Activated CD4-positive, alpha-beta memory T cell treated with anti-CD3 and anti-CD28 coated beads, Interleukin-2, amount 10 ng/mL, durations not matched to agents 7 days and 5 days (primary cell): Measurements from ENCODE around the gene GPR176. TPM values are rescaled to one million over a fixed set of nuclear protein-coding genes. Genes with fewer than 3 reads are reported as not detected.

Experiments used
- CTCF ChIA-PET: fragments of 350-600 bp; sonication (Branson Sonifier 250); formaldehyde crosslinking; loops from one replicate; lab custom pipeline; 2021; ENCODE audit warnings: antibody characterized with exemption, inconsistent platforms; lab: Charles Lee
- POLR2A ChIA-PET: fragments of 350-600 bp; sonication (Branson Sonifier 250); formaldehyde crosslinking; loops from one replicate; lab custom pipeline; 2021; ENCODE audit warnings: antibody characterized with exemption; lab: Charles Lee
- DNase-seq: peaks from one replicate; pipeline ENCODE4 v3.0.0-alpha.2; 2020
- H3K27ac Mint-ChIP-seq: one replicate; pipeline ENCODE4 v1.8.0; 2021; ENCODE audit warnings: mild to moderate bottlenecking, mixed read lengths
- H3K27me3 Mint-ChIP-seq: one replicate; pipeline ENCODE4 v1.8.0; 2021; ENCODE audit warnings: mixed read lengths
- H3K36me3 Mint-ChIP-seq: one replicate; pipeline ENCODE4 v1.8.0; 2021; ENCODE audit warnings: low read depth, mixed read lengths
- H3K4me1 Mint-ChIP-seq: one replicate; pipeline ENCODE4 v1.8.0; 2021; ENCODE audit warnings: mixed read lengths
- H3K4me3 Mint-ChIP-seq: one replicate; pipeline ENCODE4 v1.8.0; 2021; ENCODE audit warnings: mild to moderate bottlenecking, mixed read lengths
- H3K9me3 Mint-ChIP-seq: one replicate; pipeline ENCODE4 v1.8.0; 2021; ENCODE audit warnings: mixed read lengths
- total RNA-seq, 2 experiments: library from RNA; stranded (reverse); gene quantifications; one replicate each; pipeline ENCODE4 v1.2.3, GENCODE V29; 2021

The GPR176 gene
- total RNA-seq, 2 experiments from 2014 or later: 0.08 to 0.13 TPM

- CTCF ChIA-PET: no interaction called here
- Mint-ChIP-seq H3K27me3 (peaks cover 11% of the 10 kb centered on the region), H3K36me3 (no peaks in the 10 kb centered on the region), H3K9me3 (no peaks in the 10 kb centered on the region), H3K27ac (no peak overlapping the region), H3K4me3 (no peak overlapping the region), H3K4me1 (peaks cover 25% of the 10 kb centered on the region)
- POLR2A ChIA-PET: no interaction called here
- no peak for DNase-seq
Measured at GRCh38 chr15:39931615-39932014, 11.5 kb upstream of the GPR176 start.

- ChIA-PET CTCF (interaction anchor here (0.6 kb wide), 1 partner anchor 75 kb away, joined by 3 read pairs; no protein-coding TSS in a partner anchor), POLR2A (interaction anchor here (1.4 kb wide), 1 partner anchor 9 kb away, joined by 4 read pairs; no protein-coding TSS in a partner anchor)
- Mint-ChIP-seq H3K4me1 (peaks cover 18% of the 10 kb centered on the region), H3K36me3 (peaks cover under 1% of the 10 kb centered on the region), H3K4me3 (no peak overlapping the region), H3K27ac (no peak overlapping the region), H3K9me3 (no peaks in the 10 kb centered on the region), H3K27me3 (peaks cover 6% of the 10 kb centered on the region)
- DNase-seq: no peak
Measured at GRCh38 chr15:39926526-39926925, 6.5 kb upstream of the GPR176 start.

GRCh38 chr15:39925112-39925842 lies 5.2 kb upstream of the GPR176 start:
- DNase-seq: no peak
- POLR2A ChIA-PET: interaction anchor here (0.6 to 1.4 kb wide), 3 partner anchors 8 to 42 kb away, joined by 3 to 4 read pairs (median 3); partner anchors contain the start of gene EIF2AK4
- H3K4me3 Mint-ChIP-seq: no peak overlapping the region

GRCh38 chr15:39924437-39924836 lies 4.4 kb upstream of the GPR176 start:
- Mint-ChIP-seq H3K27ac (no peak overlapping the region), H3K27me3 (peaks cover 8% of the 10 kb centered on the region), H3K4me1 (peaks cover 25% of the 10 kb centered on the region), H3K36me3 (peaks cover 7% of the 10 kb centered on the region), H3K4me3 (no peak overlapping the region), H3K9me3 (no peaks in the 10 kb centered on the region)
- no peak for DNase-seq
- ChIA-PET CTCF (interaction anchor here (0.9 kb wide), 1 partner anchor 10 kb away, joined by 4 read pairs; no protein-coding TSS in a partner anchor), POLR2A (interaction anchor here (1.0 kb wide), 1 partner anchor 10 kb away, joined by 4 read pairs; no protein-coding TSS in a partner anchor)

More at GRCh38 chr15:39925112-39925842, 5.2 kb upstream of the GPR176 start:
- Mint-ChIP-seq H3K36me3 (peaks cover 7% of the 10 kb centered on the region), H3K27me3 (peaks cover 10% of the 10 kb centered on the region), H3K27ac (no peak overlapping the region), H3K4me1 (peaks cover 24% of the 10 kb centered on the region), H3K9me3 (no peaks in the 10 kb centered on the region)
- CTCF ChIA-PET: no interaction called here

- no peaks in the 10 kb centered on the region for H3K9me3 Mint-ChIP-seq
- ChIA-PET POLR2A (no interaction called here), CTCF (interaction anchor here (1.0 kb wide), 1 partner anchor 11 kb away, joined by 4 read pairs; the partner anchor contains the start of gene EIF2AK4)
- H3K4me3 Mint-ChIP-seq: no peak overlapping the region
- peaks cover 30% of the 10 kb centered on the region for H3K4me1 Mint-ChIP-seq
- peaks cover 23% of the 10 kb centered on the region for H3K27me3 Mint-ChIP-seq
- no peak overlapping the region for H3K27ac Mint-ChIP-seq
- DNase-seq: no peak
- H3K36me3 Mint-ChIP-seq: peaks cover 7% of the 10 kb centered on the region
Measured at GRCh38 chr15:39922462-39923092, 2.5 kb upstream of the GPR176 start.

- Mint-ChIP-seq H3K27me3 (peaks cover 31% of the 10 kb centered on the region), H3K4me1 (peaks cover 30% of the 10 kb centered on the region), H3K36me3 (peaks cover 7% of the 10 kb centered on the region), H3K27ac (no peak overlapping the region), H3K4me3 (peak overlapping the region; percentile 83), H3K9me3 (no peaks in the 10 kb centered on the region)
- no peak for DNase-seq
- POLR2A ChIA-PET: interaction anchor here (1.3 kb wide), 1 partner anchor 13 kb away, joined by 4 read pairs; the partner anchor contains the start of gene EIF2AK4
- CTCF ChIA-PET: no interaction called here
Measured at GRCh38 chr15:39921274-39921638, 1.2 kb upstream of the GPR176 start.

- Mint-ChIP-seq H3K27me3 (peaks cover 32% of the 10 kb centered on the region), H3K4me1 (peaks cover 29% of the 10 kb centered on the region), H3K36me3 (peaks cover 7% of the 10 kb centered on the region), H3K4me3 (peak overlapping the region; percentile 83), H3K27ac (no peak overlapping the region), H3K9me3 (no peaks in the 10 kb centered on the region)
- DNase-seq: peak; percentile 78
- CTCF ChIA-PET: no interaction called here
- POLR2A ChIA-PET: interaction anchor here (1.3 kb wide), 1 partner anchor 13 kb away, joined by 4 read pairs; the partner anchor contains the start of gene EIF2AK4
Measured at GRCh38 chr15:39920510-39921273, 626 bp upstream of the GPR176 start.

- CTCF ChIA-PET: no interaction called here
Measured at GRCh38 chr15:39919411-39919747, 687 bp downstream of the GPR176 start.

GRCh38 chr15:39918688-39919385 lies 1.2 kb downstream of the GPR176 start:
- H3K27ac Mint-ChIP-seq: no peak overlapping the region
- ChIA-PET POLR2A (no interaction called here), CTCF (no interaction called here)
- H3K4me1 Mint-ChIP-seq: peaks cover 13% of the 10 kb centered on the region
- DNase-seq: no peak
- no peak overlapping the region for H3K4me3 Mint-ChIP-seq
- peaks cover 7% of the 10 kb centered on the region for H3K36me3 Mint-ChIP-seq
- H3K9me3 Mint-ChIP-seq: no peaks in the 10 kb centered on the region
- H3K27me3 Mint-ChIP-seq: peaks cover 40% of the 10 kb centered on the region

More at GRCh38 chr15:39919411-39919747, 687 bp downstream of the GPR176 start:
- peaks cover 16% of the 10 kb centered on the region for H3K4me1 Mint-ChIP-seq
- POLR2A ChIA-PET: no interaction called here
- no peak overlapping the region for H3K27ac Mint-ChIP-seq
- H3K27me3 Mint-ChIP-seq: peaks cover 40% of the 10 kb centered on the region
- H3K36me3 Mint-ChIP-seq: peaks cover 7% of the 10 kb centered on the region
- no peak for DNase-seq
- H3K9me3 Mint-ChIP-seq: no peaks in the 10 kb centered on the region
- H3K4me3 Mint-ChIP-seq: peak overlapping the region; percentile 41

- H3K9me3 Mint-ChIP-seq: no peaks in the 10 kb centered on the region
- POLR2A ChIA-PET: interaction anchor here (1.1 kb wide), 1 partner anchor 10 kb away, joined by 3 read pairs; no protein-coding TSS in a partner anchor
- H3K36me3 Mint-ChIP-seq: no peaks in the 10 kb centered on the region
- CTCF ChIA-PET: no interaction called here
- H3K4me3 Mint-ChIP-seq: no peak overlapping the region
- H3K4me1 Mint-ChIP-seq: peaks cover 6% of the 10 kb centered on the region
- no peak for DNase-seq
- peaks cover 36% of the 10 kb centered on the region for H3K27me3 Mint-ChIP-seq
- no peak overlapping the region for H3K27ac Mint-ChIP-seq
Measured at GRCh38 chr15:39914977-39915376, 5.1 kb downstream of the GPR176 start.

GRCh38 chr15:39909007-39909406 lies 11.1 kb downstream of the GPR176 start:
- Mint-ChIP-seq H3K9me3 (no peaks in the 10 kb centered on the region), H3K36me3 (no peaks in the 10 kb centered on the region), H3K4me1 (no peaks in the 10 kb centered on the region), H3K27ac (no peak overlapping the region), H3K4me3 (no peak overlapping the region), H3K27me3 (peaks cover 15% of the 10 kb centered on the region)
- no peak for DNase-seq
- ChIA-PET CTCF (no interaction called here), POLR2A (no interaction called here)

GRCh38 chr15:39908186-39908585 lies 11.9 kb downstream of the GPR176 start:
- no peaks in the 10 kb centered on the region for H3K9me3 Mint-ChIP-seq
- H3K36me3 Mint-ChIP-seq: no peaks in the 10 kb centered on the region
- POLR2A ChIA-PET: no interaction called here
- H3K27me3 Mint-ChIP-seq: peaks cover 15% of the 10 kb centered on the region
- CTCF ChIA-PET: no interaction called here
- no peak overlapping the region for H3K4me3 Mint-ChIP-seq
- no peaks in the 10 kb centered on the region for H3K4me1 Mint-ChIP-seq
- no peak overlapping the region for H3K27ac Mint-ChIP-seq
- no peak for DNase-seq
